Neural crest cell (in vitro differentiated cells): ENCODE data around the gene GRIN3B. TPM values are rescaled to one million over a fixed set of nuclear protein-coding genes. Genes with fewer than 3 reads are reported as not detected.
"Not testable (repeated sequence)": the region's sequence is repeated elsewhere in the genome, so short reads cannot be mapped to it uniquely, and the experiment has no call there.

ENCODE experiments used
- DNase-seq: peaks from one replicate; pipeline ENCODE4 v3.0.0; 2021; ENCODE audit warnings: low read depth, mixed read lengths, low spot score
- H3K27ac Mint-ChIP-seq: one replicate; pipeline ENCODE4 v1.8.0; 2021; ENCODE audit warnings: mild to moderate bottlenecking, mixed read lengths; ENCODE audit not compliant: unreplicated experiment
- H3K27me3 Mint-ChIP-seq: 2 replicates; pipeline ENCODE4 v1.8.0; 2021; ENCODE audit warnings: low read depth, mild to moderate bottlenecking, mixed read lengths
- H3K36me3 Mint-ChIP-seq: 2 replicates; pipeline ENCODE4 v1.8.0; 2021; ENCODE audit warnings: low read depth, mild to moderate bottlenecking, mixed read lengths
- H3K4me1 Mint-ChIP-seq: 2 replicates; pipeline ENCODE4 v1.8.0; 2021; ENCODE audit warnings: mixed read lengths
- H3K4me3 Mint-ChIP-seq: one replicate; pipeline ENCODE4 v1.8.0; 2021; ENCODE audit warnings: mild to moderate bottlenecking, mixed read lengths
- H3K9me3 Mint-ChIP-seq: 2 replicates; pipeline ENCODE4 v1.8.0; 2021; ENCODE audit warnings: mixed read lengths
- CTCF ChIP-seq: fragments of 200-600 bp; sonication (generic); conservative IDR thresholded peaks from 2 replicates; pipeline ENCODE4 v1.5.0; 2021; ENCODE audit warnings: antibody characterized with exemption, mild to moderate bottlenecking
- total RNA-seq: library from RNA; stranded (reverse); gene quantifications from 2 replicates; pipeline ENCODE4 v1.2.1, GENCODE V29; 2021

The GRIN3B gene
- total RNA-seq, 1 donor from 2014 or later = 0.12 TPM

- Mint-ChIP-seq H3K27ac (no peak overlapping the region), H3K4me3 (no peak overlapping the region), H3K4me1 (peaks cover 20% of the 10 kb centered on the region), H3K9me3 (no peaks in the 10 kb centered on the region), H3K27me3 (peaks cover 30% of the 10 kb centered on the region), H3K36me3 (no peaks in the 10 kb centered on the region)
- no peak for TF ChIP-seq CTCF
- DNase-seq = no peak
Observed at GRCh38 chr19:954672-955494, 45.3 kb upstream of the GRIN3B start.

- H3K9me3 Mint-ChIP-seq = no peaks in the 10 kb centered on the region
- TF ChIP-seq CTCF = no peak
- DNase-seq = no peak
- H3K4me3 Mint-ChIP-seq = no peak overlapping the region
- no peaks in the 10 kb centered on the region for H3K36me3 Mint-ChIP-seq
- no peak overlapping the region for H3K27ac Mint-ChIP-seq
- peaks cover 27% of the 10 kb centered on the region for H3K27me3 Mint-ChIP-seq
- H3K4me1 Mint-ChIP-seq = peaks cover 20% of the 10 kb centered on the region
Observed at GRCh38 chr19:955803-956765, 44.1 kb upstream of the GRIN3B start.

GRCh38 chr19:956766-957440 is 43.3 kb upstream of the GRIN3B start:
- no peak for DNase-seq
- H3K4me3 Mint-ChIP-seq = no peak overlapping the region

GRCh38 chr19:957578-957977 is 42.6 kb upstream of the GRIN3B start:
- H3K9me3 Mint-ChIP-seq, DNase-seq, H3K27ac Mint-ChIP-seq, H3K4me3 Mint-ChIP-seq, H3K36me3 Mint-ChIP-seq: not testable (repeated sequence)
- Mint-ChIP-seq H3K4me1 (peaks cover 21% of the 10 kb centered on the region), H3K27me3 (peaks cover 21% of the 10 kb centered on the region)

More at GRCh38 chr19:956766-957440, 43.3 kb upstream of the GRIN3B start:
- Mint-ChIP-seq H3K36me3 (no peaks in the 10 kb centered on the region), H3K9me3 (no peaks in the 10 kb centered on the region), H3K4me1 (peaks cover 17% of the 10 kb centered on the region), H3K27ac (no peak overlapping the region), H3K27me3 (peaks cover 23% of the 10 kb centered on the region)
- no peak for TF ChIP-seq CTCF

GRCh38 chr19:958967-959855 is 41.0 kb upstream of the GRIN3B start:
- H3K4me3 Mint-ChIP-seq = no peak overlapping the region

More at GRCh38 chr19:958967-959855, 41.0 kb upstream of the GRIN3B start:
- no peaks in the 10 kb centered on the region for H3K36me3 Mint-ChIP-seq
- H3K9me3 Mint-ChIP-seq = no peaks in the 10 kb centered on the region
- TF ChIP-seq CTCF = no peak
- DNase-seq = no peak
- H3K27ac Mint-ChIP-seq = no peak overlapping the region
- H3K4me1 Mint-ChIP-seq = peaks cover 16% of the 10 kb centered on the region
- H3K27me3 Mint-ChIP-seq = peaks cover 15% of the 10 kb centered on the region
